ENCODE measurements around the gene MMP24OS.
A peak's percentile ranks its signal among the peaks of the same experiment; 100 is the strongest.
"Not testable (repeated sequence)": the region's sequence is repeated elsewhere in the genome, so short reads cannot be mapped to it uniquely, and the experiment has no call there.

Gene MMP24OS

DNA sequence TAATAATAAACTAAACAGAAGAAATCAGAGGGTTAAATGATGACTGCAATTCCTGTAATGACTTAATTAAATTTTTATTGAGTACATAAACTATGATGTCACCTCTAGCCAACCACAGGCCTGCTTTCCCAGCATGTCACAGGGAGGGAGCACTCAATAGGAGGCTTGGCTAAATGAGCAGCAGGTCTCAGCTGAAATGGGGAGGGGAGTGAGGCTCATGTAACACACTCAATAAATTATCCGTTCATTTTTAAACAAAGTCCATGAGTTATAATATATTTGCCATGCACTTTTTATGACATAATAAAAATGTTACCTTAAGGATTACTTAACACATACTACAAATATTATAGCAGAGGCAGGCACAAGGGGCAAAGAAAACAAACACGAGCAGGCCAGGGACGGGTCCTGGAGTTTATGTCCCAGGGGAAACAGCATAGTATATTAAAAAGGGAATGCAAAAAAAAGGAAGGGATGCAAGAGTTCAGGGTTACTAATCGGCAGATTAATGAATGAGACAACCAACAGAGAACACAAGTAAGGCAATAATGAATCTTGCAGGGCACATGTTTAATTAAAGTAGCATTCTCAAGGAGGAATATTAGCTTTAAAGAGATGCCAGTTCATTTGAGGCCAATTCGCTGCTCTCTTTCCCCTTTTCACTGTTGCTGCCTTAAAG, 41.4 kb upstream of the MMP24OS start:
- Histone ChIP-seq H3K4me2 (no peak overlapping the region), H3K27me3 (no peaks in the 10 kb centered on the region), H4K20me1 (peaks cover 0 to 12% (median 0%) of the 10 kb centered on the region in 11 experiments; a peak in 2 of 22 replicates), H3K4me1 (peaks cover 0 to 24% (median 14%) of the 10 kb centered on the region in 10 experiments; a peak in 14 of 20 replicates), H3K9me3 (replicated peaks in 1 of 11) (no peaks in the 10 kb centered on the region), H3K9ac (no peak overlapping the region), H3K36me3 (peaks cover 0 to 48% (median 28%) of the 10 kb centered on the region in 11 experiments; a peak in 15 of 22 replicates), H3K4me3 (no peak overlapping the region), H3K27ac (no peak overlapping the region)
- TF ChIP-seq Cebpa-rat (IDR thresholded peaks at IDR 0.05) = no peak

DNA sequence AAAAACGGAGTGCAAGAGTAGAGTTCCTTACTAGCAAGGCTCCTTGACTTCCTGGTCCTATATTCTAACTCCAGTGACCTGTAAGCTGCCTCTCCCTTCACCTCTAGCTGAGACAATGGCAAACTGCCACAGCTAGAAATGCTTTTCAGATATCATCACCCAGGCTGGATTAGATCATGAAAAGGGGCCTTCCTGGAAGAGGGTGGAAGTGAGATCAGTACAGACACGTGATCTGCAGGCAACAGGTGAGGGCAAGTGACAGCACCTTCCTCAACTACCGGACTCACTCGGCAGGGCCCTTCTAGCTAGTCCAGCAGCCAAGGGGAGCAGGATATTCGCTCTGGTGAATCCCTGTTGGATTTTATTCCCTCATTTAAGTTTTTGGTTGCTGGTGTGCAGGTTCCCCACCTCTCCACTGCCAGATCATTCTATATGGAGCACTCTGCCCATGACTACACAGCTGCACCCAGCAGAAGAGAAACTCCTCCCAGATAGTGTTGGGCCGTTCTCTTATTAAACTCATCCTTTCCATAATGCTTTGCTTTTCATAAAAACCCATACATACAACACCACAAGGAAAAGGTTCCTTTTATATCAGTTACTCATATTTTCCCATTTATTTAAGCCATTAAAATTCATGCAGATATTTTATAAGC, 40.7 kb upstream of the MMP24OS start:
- H3K9ac ChIP-seq = no peak overlapping the region
- H3K36me3 ChIP-seq = peaks cover 5 to 54% (median 26%) of the 10 kb centered on the region in 11 experiments; a peak in 16 of 22 replicates
- peaks cover 0 to 12% (median 0%) of the 10 kb centered on the region in 11 experiments; a peak in 2 of 22 replicates for H4K20me1 ChIP-seq

DNA sequence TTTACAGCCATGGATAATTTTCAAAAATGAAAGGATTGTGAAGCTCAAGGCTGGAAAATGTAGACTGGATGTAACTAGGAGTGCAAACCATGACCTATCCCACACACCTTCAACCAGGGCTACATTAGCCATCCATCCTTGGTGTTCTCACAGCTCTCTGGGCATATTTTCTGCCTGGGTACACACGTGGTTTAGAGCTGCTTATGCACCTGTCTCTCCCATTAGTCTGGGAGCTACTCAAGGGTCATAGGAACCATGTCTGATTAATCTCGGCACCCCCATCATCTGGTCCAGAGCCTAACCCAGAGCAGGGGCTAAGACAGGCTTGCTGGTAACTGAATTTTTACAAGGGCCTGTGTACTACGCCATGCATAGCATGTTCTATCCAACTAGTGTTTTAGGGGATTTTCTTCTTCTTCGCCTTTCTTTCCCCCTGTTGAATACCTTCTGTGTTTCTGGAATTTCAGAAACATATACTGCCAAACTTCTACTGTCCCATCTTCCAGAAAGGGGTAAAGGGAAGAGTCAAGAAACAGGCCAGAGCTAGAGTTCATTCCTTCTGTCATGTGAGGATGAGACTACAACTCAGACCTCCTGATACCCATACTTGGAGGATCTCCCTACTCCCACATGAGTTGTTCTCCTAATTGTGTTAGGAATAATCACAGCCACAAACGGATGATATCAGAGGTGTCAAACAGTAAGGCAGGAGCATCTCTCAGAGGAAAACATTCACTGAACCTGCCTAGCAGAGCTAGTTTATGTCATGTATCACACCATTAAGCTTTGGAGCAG, 39.7 kb upstream of the MMP24OS start:
- peaks cover 0 to 12% (median 0%) of the 10 kb centered on the region in 11 experiments; a peak in 2 of 22 replicates for H4K20me1 ChIP-seq
- no peaks in the 10 kb centered on the region for H3K27me3 ChIP-seq
- no peak overlapping the region for H3K4me3 ChIP-seq
- H3K27ac ChIP-seq = no peak overlapping the region
- H3K36me3 ChIP-seq = peaks cover 9 to 59% (median 30%) of the 10 kb centered on the region in 11 experiments; a peak in 17 of 22 replicates
- TF ChIP-seq Cebpa-rat (IDR thresholded peaks at IDR 0.05) = no peak
- no peak overlapping the region for H3K4me2 ChIP-seq
- H3K4me1 ChIP-seq = peaks cover 0 to 27% (median 15%) of the 10 kb centered on the region in 10 experiments; a peak in 15 of 20 replicates
- no peak overlapping the region for H3K9ac ChIP-seq
- H3K9me3 ChIP-seq (replicated peaks in 1 of 11) = no peaks in the 10 kb centered on the region

More for the DNA sequence above, 40.7 kb upstream of the MMP24OS start:
- no peak for TF ChIP-seq Cebpa-rat (IDR thresholded peaks at IDR 0.05)
- Histone ChIP-seq H3K27ac (no peak overlapping the region), H3K4me1 (peaks cover 0 to 24% (median 14%) of the 10 kb centered on the region in 10 experiments; a peak in 14 of 20 replicates), H3K9me3 (replicated peaks in 1 of 11) (no peaks in the 10 kb centered on the region), H3K27me3 (no peaks in the 10 kb centered on the region), H3K4me2 (no peak overlapping the region), H3K4me3 (no peak overlapping the region)

- Histone ChIP-seq H3K36me3 (peaks cover 16 to 56% (median 29%) of the 10 kb centered on the region in 11 experiments; a peak in 19 of 22 replicates), H3K4me2 (peak overlapping the region in 5 of 11 experiments; percentile 37 to 62 (median 44); a peak in 9 of 22 replicates), H3K27me3 (no peaks in the 10 kb centered on the region), H3K9ac (no peak overlapping the region), H3K27ac (no peak overlapping the region), H3K4me1 (peaks cover 0 to 38% (median 22%) of the 10 kb centered on the region in 10 experiments; a peak in 16 of 20 replicates), H3K4me3 (no peak overlapping the region), H4K20me1 (peaks cover 0 to 12% (median 0%) of the 10 kb centered on the region in 11 experiments; a peak in 2 of 22 replicates), H3K9me3 (replicated peaks in 1 of 11) (no peaks in the 10 kb centered on the region)
- TF ChIP-seq Cebpa-rat (IDR thresholded peaks at IDR 0.05) = no peak
These were observed 38.2 kb upstream of the MMP24OS start for GRCh38 chr20:35316086-35316485.

- Histone ChIP-seq H3K4me2 (peak overlapping the region in 6 of 11 experiments; percentile 4 to 62 (median 42); a peak in 9 of 22 replicates), H3K4me1 (peaks cover 0 to 38% (median 22%) of the 10 kb centered on the region in 10 experiments; a peak in 16 of 20 replicates), H4K20me1 (peaks cover 0 to 12% (median 0%) of the 10 kb centered on the region in 11 experiments; a peak in 2 of 22 replicates), H3K36me3 (peaks cover 14 to 54% (median 33%) of the 10 kb centered on the region in 11 experiments; a peak in 19 of 22 replicates)
- not testable (repeated sequence) for H3K4me3 ChIP-seq; H3K9me3 ChIP-seq (replicated peaks in 1 of 11); H3K9ac ChIP-seq; H3K27ac ChIP-seq; H3K27me3 ChIP-seq
These were observed 37.7 kb upstream of the MMP24OS start for GRCh38 chr20:35315632-35316020.

DNA sequence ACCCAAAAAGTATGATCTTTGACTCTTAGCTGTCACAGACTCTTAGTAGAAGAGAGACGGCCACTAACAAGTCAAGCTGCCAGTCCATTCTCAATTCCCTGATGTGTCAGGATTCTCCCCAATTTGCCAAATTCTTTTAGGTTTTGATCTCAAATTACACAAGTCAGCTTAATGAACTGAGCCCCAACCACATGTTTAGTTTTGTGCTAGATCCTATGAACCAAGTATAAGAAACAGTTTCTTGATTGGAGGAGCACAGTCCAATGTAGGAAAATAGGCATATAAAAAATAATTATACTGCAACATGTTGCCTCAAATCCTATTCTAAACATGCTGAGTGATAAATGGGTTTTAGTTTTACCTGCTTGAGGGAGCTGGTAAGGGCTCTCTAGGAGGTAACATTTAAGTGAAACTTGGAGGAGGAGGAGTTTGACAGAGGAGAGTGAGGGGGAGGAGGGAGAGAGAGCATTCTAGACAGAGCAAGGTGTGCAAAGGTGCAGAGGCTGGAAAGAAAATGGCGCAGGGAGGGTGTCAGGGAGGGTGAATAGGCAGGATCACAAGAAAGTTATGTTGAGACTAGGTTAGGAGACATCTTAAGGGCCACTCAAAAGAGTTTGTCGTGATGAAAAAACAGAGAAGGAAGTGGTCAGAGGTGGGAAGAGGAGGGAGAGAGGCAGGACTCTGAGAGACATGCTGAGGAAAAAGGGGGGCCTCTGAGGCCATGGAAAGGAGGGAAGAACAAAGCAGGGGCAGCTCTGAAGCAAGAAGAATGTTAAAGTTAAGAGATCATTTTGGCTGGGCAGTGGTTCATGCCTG, 37.1 kb upstream of the MMP24OS start:
- H4K20me1 ChIP-seq = peaks cover 0 to 12% (median 0%) of the 10 kb centered on the region in 11 experiments; a peak in 2 of 22 replicates
- peak overlapping the region in 6 of 11 experiments; percentile 4 to 62 (median 42); a peak in 9 of 22 replicates for H3K4me2 ChIP-seq
- no peak overlapping the region for H3K4me3 ChIP-seq
- H3K36me3 ChIP-seq = peaks cover 15 to 50% (median 33%) of the 10 kb centered on the region in 11 experiments; a peak in 19 of 22 replicates
- no peak for TF ChIP-seq Cebpa-rat (IDR thresholded peaks at IDR 0.05)
- H3K27me3 ChIP-seq = no peaks in the 10 kb centered on the region
- H3K9ac ChIP-seq = no peak overlapping the region
- peaks cover 0 to 38% (median 22%) of the 10 kb centered on the region in 10 experiments; a peak in 16 of 20 replicates for H3K4me1 ChIP-seq
- H3K9me3 ChIP-seq (replicated peaks in 1 of 11) = no peaks in the 10 kb centered on the region
- no peak overlapping the region for H3K27ac ChIP-seq

DNA sequence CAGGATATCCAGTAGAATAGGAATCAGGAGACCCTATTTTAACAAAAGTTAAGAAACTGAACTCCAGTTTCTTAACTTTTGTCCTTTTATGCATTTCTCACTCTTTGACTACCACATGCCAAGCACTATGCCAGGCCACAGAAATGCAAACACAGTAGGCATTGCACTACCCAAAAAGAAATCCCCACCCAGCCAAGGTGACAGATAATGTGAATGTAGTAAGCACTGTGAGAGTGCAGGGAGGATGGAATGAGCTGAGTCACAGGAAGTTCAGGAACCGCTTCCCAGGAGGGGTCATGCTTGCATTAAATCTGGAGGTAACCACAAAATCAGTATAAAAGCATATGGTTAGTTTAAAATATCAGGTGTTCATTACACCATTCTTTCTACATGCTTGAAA, 34.4 kb upstream of the MMP24OS start:
- no peak for TF ChIP-seq Cebpa-rat (IDR thresholded peaks at IDR 0.05)
- no peak overlapping the region for H3K27ac ChIP-seq
- H3K4me3 ChIP-seq = no peak overlapping the region
- H3K9me3 ChIP-seq (replicated peaks in 1 of 11) = no peaks in the 10 kb centered on the region
- H3K27me3 ChIP-seq = no peaks in the 10 kb centered on the region
- H3K9ac ChIP-seq = no peak overlapping the region
- H4K20me1 ChIP-seq = peaks cover 0 to 13% (median 0%) of the 10 kb centered on the region in 11 experiments; a peak in 2 of 22 replicates
- peaks cover 14 to 63% (median 43%) of the 10 kb centered on the region in 11 experiments; a peak in 20 of 22 replicates for H3K36me3 ChIP-seq
- peak overlapping the region in 5 of 11 experiments; percentile 4 to 60 (median 48); a peak in 8 of 22 replicates for H3K4me2 ChIP-seq
- peaks cover 10 to 51% (median 32%) of the 10 kb centered on the region in 10 experiments for H3K4me1 ChIP-seq

DNA sequence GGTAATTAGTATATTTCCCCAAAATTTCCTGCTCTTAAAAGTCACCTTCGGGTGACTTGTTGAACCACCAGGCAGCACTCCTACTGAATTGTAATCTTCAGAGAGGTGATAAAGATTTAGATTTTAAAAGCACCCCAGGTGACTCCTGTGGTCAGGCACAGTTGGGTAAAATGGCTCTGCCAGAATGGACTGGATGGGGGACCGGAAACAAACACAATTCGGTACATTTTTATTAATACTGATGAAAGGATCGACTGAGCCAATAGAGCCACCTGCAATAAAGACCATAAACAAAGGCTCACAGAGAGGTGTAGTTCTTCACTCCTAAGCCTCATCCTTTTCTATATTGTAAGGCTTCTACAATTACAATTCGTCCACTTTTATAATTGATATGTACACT, 33.9 kb upstream of the MMP24OS start:
- no peak for TF ChIP-seq Cebpa-rat (IDR thresholded peaks at IDR 0.05)
- Histone ChIP-seq H3K4me1 (peaks cover 11 to 52% (median 33%) of the 10 kb centered on the region in 10 experiments), H3K27ac (no peak overlapping the region), H3K36me3 (peaks cover 15 to 63% (median 43%) of the 10 kb centered on the region in 11 experiments; a peak in 20 of 22 replicates), H3K4me3 (no peak overlapping the region), H3K9me3 (replicated peaks in 1 of 11) (no peaks in the 10 kb centered on the region), H3K27me3 (no peaks in the 10 kb centered on the region), H4K20me1 (peaks cover 0 to 18% (median 0%) of the 10 kb centered on the region in 11 experiments; a peak in 2 of 22 replicates), H3K9ac (no peak overlapping the region), H3K4me2 (peak overlapping the region in 2 of 11 experiments; percentile 48 to 53; a peak in 3 of 22 replicates)
